ENCODE data around the gene CERS6.

CERS6 gene

DNA sequence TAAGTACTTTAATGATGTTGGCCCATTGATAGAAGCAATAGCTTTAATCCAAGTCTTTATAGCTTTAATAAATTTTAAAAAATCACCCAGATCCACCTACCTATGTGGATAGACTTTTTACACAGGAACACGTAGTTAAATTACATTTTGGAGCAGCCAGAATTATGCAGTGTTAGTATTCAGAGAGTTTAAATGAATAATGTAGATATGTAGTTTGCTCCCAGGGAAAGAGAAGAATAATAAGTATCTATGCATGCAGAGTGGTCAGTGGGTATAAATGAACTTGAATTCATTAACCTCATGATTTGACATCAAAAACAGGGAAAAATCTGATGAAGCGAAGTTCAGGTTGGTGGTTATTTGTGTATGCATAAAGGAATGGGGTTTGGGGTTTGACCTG, 146.3 kb downstream of the CERS6 start:
- Histone ChIP-seq H3K79me1 (ENCODE audit: low read depth, low read length) (no peaks in the 10 kb centered on the region), H4K91ac (ENCODE audit: low read depth, low read length, poor library complexity) (no peak overlapping the region), H3K4ac (ENCODE audit: low read length) (no peak overlapping the region), H3K14ac (ENCODE audit: low read length) (no peak overlapping the region), H2AFZ (ENCODE audit: low read length) (no peak overlapping the region), H3K4me3 (ENCODE audit: low read length in 2 of 2) (no peak overlapping the region), H3K36me3 (replicated peaks in 1 of 2; ENCODE audit: control insufficient read depth in 2 of 2, insufficient read depth in 2 of 2, low read length in 2 of 2) (no peaks in the 10 kb centered on the region), H2BK120ac (ENCODE audit: low read depth, low read length) (no peak overlapping the region), H3K27me3 (ENCODE audit: control insufficient read depth in 3 of 3, insufficient read depth in 3 of 3, low read depth in 1 of 3, low read length in 3 of 3) (no peaks in the 10 kb centered on the region), H2BK12ac (ENCODE audit: low read length) (no peak overlapping the region), H2BK5ac (ENCODE audit: low read length) (no peak overlapping the region), H2AK5ac (ENCODE audit: low read depth, low read length) (no peak overlapping the region), H3K4me1 (ENCODE audit: control insufficient read depth in 2 of 2, insufficient read depth in 1 of 2, low read depth in 1 of 2, low read length in 2 of 2) (no peaks in the 10 kb centered on the region), H3K27ac (replicated peaks; ENCODE audit: low read length) (no peak overlapping the region), H3K18ac (ENCODE audit: low read length) (no peak overlapping the region), H3K4me2 (ENCODE audit: insufficient read depth, low read length, poor library complexity, severe bottlenecking) (no peak overlapping the region), H3K9me3 (replicated peaks in 1 of 2; ENCODE audit: control insufficient read depth in 2 of 2, insufficient read depth in 1 of 2, low read depth in 1 of 2, low read length in 2 of 2) (peaks cover 5 to 16% of the 10 kb centered on the region in 2 donors), H4K8ac (ENCODE audit: low read depth, low read length) (no peak overlapping the region), H3K9ac (ENCODE audit: low read depth, low read length, poor library complexity) (no peak overlapping the region), H3K23ac (ENCODE audit: low read depth, low read length, poor library complexity) (no peak overlapping the region), H2BK15ac (ENCODE audit: low read length) (no peak overlapping the region)
- no CpG with 5 or more reads among the region's 2 CpGs for WGBS, 2 donors (ENCODE audit: extremely low coverage in 2 of 2, insufficient read length in 2 of 2, insufficient replicate concordance in 1 of 2)
- no peak for DNase-seq (ENCODE audit: low spot score)

DNA sequence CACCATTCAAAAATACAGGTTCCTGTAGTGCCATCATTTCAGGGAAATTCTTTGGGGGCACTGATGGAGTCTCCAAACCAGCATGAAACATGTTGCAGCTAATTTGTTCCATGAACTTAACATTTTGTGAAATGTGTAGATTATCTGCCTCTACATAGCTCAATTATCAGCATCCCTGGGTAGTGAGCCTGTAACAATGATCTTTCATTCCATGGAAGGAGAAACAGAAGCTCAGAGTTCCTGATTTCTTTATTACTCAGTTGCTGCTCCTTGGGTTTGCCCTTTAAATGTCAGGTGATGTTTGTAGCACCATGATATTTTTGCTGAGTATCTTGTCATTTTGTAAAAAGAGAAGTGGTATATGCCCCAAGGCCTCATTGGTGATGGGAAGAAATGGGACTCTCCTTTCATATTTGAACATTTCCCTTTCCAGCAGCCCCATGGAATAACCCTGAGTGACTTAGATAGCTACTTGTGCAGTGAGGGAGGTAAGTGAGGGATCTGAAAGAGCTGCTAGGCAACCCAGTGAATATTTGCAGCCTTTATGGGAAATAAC, 146.9 kb downstream of the CERS6 start:
- Histone ChIP-seq H3K4me1 (ENCODE audit: control insufficient read depth in 2 of 2, insufficient read depth in 1 of 2, low read depth in 1 of 2, low read length in 2 of 2) (no peaks in the 10 kb centered on the region), H3K9me3 (replicated peaks in 1 of 2; ENCODE audit: control insufficient read depth in 2 of 2, insufficient read depth in 1 of 2, low read depth in 1 of 2, low read length in 2 of 2) (peaks cover 5 to 16% of the 10 kb centered on the region in 2 donors), H2AK5ac (ENCODE audit: low read depth, low read length) (no peak overlapping the region), H4K8ac (ENCODE audit: low read depth, low read length) (no peak overlapping the region), H2BK15ac (ENCODE audit: low read length) (no peak overlapping the region), H2BK5ac (ENCODE audit: low read length) (no peak overlapping the region), H3K36me3 (replicated peaks in 1 of 2; ENCODE audit: control insufficient read depth in 2 of 2, insufficient read depth in 2 of 2, low read length in 2 of 2) (no peaks in the 10 kb centered on the region), H3K18ac (ENCODE audit: low read length) (no peak overlapping the region), H3K14ac (ENCODE audit: low read length) (no peak overlapping the region), H3K4me2 (ENCODE audit: insufficient read depth, low read length, poor library complexity, severe bottlenecking) (no peak overlapping the region), H2BK12ac (ENCODE audit: low read length) (no peak overlapping the region), H3K79me1 (ENCODE audit: low read depth, low read length) (no peaks in the 10 kb centered on the region), H4K91ac (ENCODE audit: low read depth, low read length, poor library complexity) (no peak overlapping the region), H3K4me3 (ENCODE audit: low read length in 2 of 2) (no peak overlapping the region), H3K9ac (ENCODE audit: low read depth, low read length, poor library complexity) (no peak overlapping the region), H3K4ac (ENCODE audit: low read length) (no peak overlapping the region), H3K27me3 (ENCODE audit: control insufficient read depth in 3 of 3, insufficient read depth in 3 of 3, low read depth in 1 of 3, low read length in 3 of 3) (no peaks in the 10 kb centered on the region), H2AFZ (ENCODE audit: low read length) (no peak overlapping the region), H3K23ac (ENCODE audit: low read depth, low read length, poor library complexity) (no peak overlapping the region), H3K27ac (replicated peaks; ENCODE audit: low read length) (no peak overlapping the region), H2BK120ac (ENCODE audit: low read depth, low read length) (no peak overlapping the region)
- DNase-seq (ENCODE audit: low spot score) = no peak

DNA sequence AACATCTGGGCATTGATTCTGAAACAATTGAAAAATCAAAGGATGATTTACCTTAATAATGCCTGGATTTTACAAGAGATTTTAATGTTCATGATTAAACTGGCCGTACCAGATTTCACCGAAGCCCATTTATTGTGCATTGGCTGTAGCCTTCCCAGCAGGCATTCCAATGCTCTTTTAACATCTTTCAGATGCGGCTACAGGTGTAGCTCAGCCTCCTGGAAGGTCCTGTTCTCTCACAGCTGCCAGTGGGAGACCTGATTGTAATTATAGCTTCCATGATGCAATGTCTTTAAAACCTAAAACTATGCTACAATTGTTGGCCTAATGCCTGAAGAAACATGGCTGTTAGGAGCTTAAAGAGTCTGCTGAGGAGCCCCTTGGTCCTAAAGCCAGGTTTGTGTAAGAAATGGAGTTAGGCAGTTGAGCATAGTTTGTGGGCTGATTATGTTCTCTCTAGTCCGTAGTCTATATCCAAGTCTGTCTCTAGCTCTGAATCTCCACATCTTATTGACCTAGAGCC, 147.4 kb downstream of the CERS6 start:
- H3K4me2 ChIP-seq (ENCODE audit: insufficient read depth, low read length, poor library complexity, severe bottlenecking) = no peak overlapping the region
- H3K9ac ChIP-seq (ENCODE audit: low read depth, low read length, poor library complexity) = no peak overlapping the region
- no peak overlapping the region for H3K27ac ChIP-seq (replicated peaks; ENCODE audit: low read length)
- WGBS, 2 donors (ENCODE audit: extremely low coverage in 2 of 2, insufficient read length in 2 of 2, insufficient replicate concordance in 1 of 2) = no CpG with 5 or more reads among the region's 4 CpGs
- peaks cover 5 to 16% of the 10 kb centered on the region in 2 donors for H3K9me3 ChIP-seq (replicated peaks in 1 of 2; ENCODE audit: control insufficient read depth in 2 of 2, insufficient read depth in 1 of 2, low read depth in 1 of 2, low read length in 2 of 2)
- H3K4me1 ChIP-seq (ENCODE audit: control insufficient read depth in 2 of 2, insufficient read depth in 1 of 2, low read depth in 1 of 2, low read length in 2 of 2) = no peaks in the 10 kb centered on the region
- no peak overlapping the region for H2BK120ac ChIP-seq (ENCODE audit: low read depth, low read length)
- H3K36me3 ChIP-seq (replicated peaks in 1 of 2; ENCODE audit: control insufficient read depth in 2 of 2, insufficient read depth in 2 of 2, low read length in 2 of 2) = no peaks in the 10 kb centered on the region
- no peak overlapping the region for H2BK5ac ChIP-seq (ENCODE audit: low read length)
- H4K8ac ChIP-seq (ENCODE audit: low read depth, low read length) = no peak overlapping the region
- no peak overlapping the region for H3K23ac ChIP-seq (ENCODE audit: low read depth, low read length, poor library complexity)
- no peak overlapping the region for H3K4ac ChIP-seq (ENCODE audit: low read length)
- H3K79me1 ChIP-seq (ENCODE audit: low read depth, low read length) = no peaks in the 10 kb centered on the region
- no peak overlapping the region for H3K14ac ChIP-seq (ENCODE audit: low read length)
- no peak for DNase-seq (ENCODE audit: low spot score)
- H3K4me3 ChIP-seq (ENCODE audit: low read length in 2 of 2) = no peak overlapping the region
- H2BK15ac ChIP-seq (ENCODE audit: low read length) = no peak overlapping the region
- no peak overlapping the region for H3K18ac ChIP-seq (ENCODE audit: low read length)
- H2AFZ ChIP-seq (ENCODE audit: low read length) = no peak overlapping the region
- no peak overlapping the region for H4K91ac ChIP-seq (ENCODE audit: low read depth, low read length, poor library complexity)
- H3K27me3 ChIP-seq (ENCODE audit: control insufficient read depth in 3 of 3, insufficient read depth in 3 of 3, low read depth in 1 of 3, low read length in 3 of 3) = no peaks in the 10 kb centered on the region
- H2AK5ac ChIP-seq (ENCODE audit: low read depth, low read length) = no peak overlapping the region
- H2BK12ac ChIP-seq (ENCODE audit: low read length) = no peak overlapping the region

DNA sequence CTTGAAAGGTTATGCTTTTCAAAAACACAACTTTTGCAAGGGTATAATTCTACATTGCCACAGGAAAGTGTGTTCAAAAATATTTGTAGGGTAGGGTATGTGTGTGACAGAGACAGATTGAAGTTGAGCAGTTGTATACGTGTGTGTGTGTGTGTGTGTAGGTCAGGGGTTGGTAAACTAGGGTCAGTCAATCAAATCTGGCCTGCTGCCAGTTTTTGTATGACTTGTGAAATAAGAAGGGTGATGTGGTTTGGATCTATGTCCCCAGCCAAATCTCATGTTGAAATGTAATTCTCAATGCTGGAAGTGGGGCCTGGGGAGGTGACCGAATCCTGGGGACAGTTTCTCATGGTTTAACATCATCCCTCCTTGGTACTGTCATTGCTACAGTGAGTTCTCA, 148.2 kb downstream of the CERS6 start:
- no peak overlapping the region for H2AK5ac ChIP-seq (ENCODE audit: low read depth, low read length)

More for the DNA sequence above, 148.2 kb downstream of the CERS6 start:
- Histone ChIP-seq H3K23ac (ENCODE audit: low read depth, low read length, poor library complexity) (no peak overlapping the region), H2BK5ac (ENCODE audit: low read length) (no peak overlapping the region), H3K4me2 (ENCODE audit: insufficient read depth, low read length, poor library complexity, severe bottlenecking) (no peak overlapping the region), H3K18ac (ENCODE audit: low read length) (no peak overlapping the region), H2AFZ (ENCODE audit: low read length) (no peak overlapping the region), H3K9me3 (replicated peaks in 1 of 2; ENCODE audit: control insufficient read depth in 2 of 2, insufficient read depth in 1 of 2, low read depth in 1 of 2, low read length in 2 of 2) (peaks cover 5 to 20% of the 10 kb centered on the region in 2 donors), H3K14ac (ENCODE audit: low read length) (no peak overlapping the region), H4K91ac (ENCODE audit: low read depth, low read length, poor library complexity) (no peak overlapping the region), H2BK120ac (ENCODE audit: low read depth, low read length) (no peak overlapping the region), H3K4ac (ENCODE audit: low read length) (no peak overlapping the region), H3K4me3 (ENCODE audit: low read length in 2 of 2) (no peak overlapping the region), H3K27ac (replicated peaks; ENCODE audit: low read length) (no peak overlapping the region), H3K9ac (ENCODE audit: low read depth, low read length, poor library complexity) (no peak overlapping the region), H2BK15ac (ENCODE audit: low read length) (no peak overlapping the region), H3K4me1 (ENCODE audit: control insufficient read depth in 2 of 2, insufficient read depth in 1 of 2, low read depth in 1 of 2, low read length in 2 of 2) (no peaks in the 10 kb centered on the region), H4K8ac (ENCODE audit: low read depth, low read length) (no peak overlapping the region), H3K36me3 (replicated peaks in 1 of 2; ENCODE audit: control insufficient read depth in 2 of 2, insufficient read depth in 2 of 2, low read length in 2 of 2) (no peaks in the 10 kb centered on the region), H3K79me1 (ENCODE audit: low read depth, low read length) (no peaks in the 10 kb centered on the region), H3K27me3 (ENCODE audit: control insufficient read depth in 3 of 3, insufficient read depth in 3 of 3, low read depth in 1 of 3, low read length in 3 of 3) (no peaks in the 10 kb centered on the region), H2BK12ac (ENCODE audit: low read length) (no peak overlapping the region)
- no peak for DNase-seq (ENCODE audit: low spot score)
- WGBS, 2 donors (ENCODE audit: extremely low coverage in 2 of 2, insufficient read length in 2 of 2, insufficient replicate concordance in 1 of 2) = no CpG with 5 or more reads among the region's 2 CpGs

All from neuronal stem cell (in vitro differentiated cells).